ENCODE measurements around the gene ANKRD44. TPM values are rescaled to one million over a fixed set of nuclear protein-coding genes. Genes with fewer than 3 reads are reported as not detected.

ANKRD44 gene
- total RNA-seq, 1 experiment from 2014 or later: 2.4 TPM

GRCh38 chr2:197121255-197121654 lies 189.3 kb downstream of the ANKRD44 start:
- DNase-seq (no peak), ATAC-seq (no peak)
- Histone ChIP-seq H3K4me3 (ENCODE audit: low read length) (no peak overlapping the region), H3K27ac (ENCODE audit: low read length) (no peak overlapping the region), H3K36me3 (ENCODE audit: low read depth, low read length) (no peaks in the 10 kb centered on the region), H3K27me3 (ENCODE audit: low read length) (no peaks in the 10 kb centered on the region), H3K4me1 (ENCODE audit: insufficient read depth, low read length) (no peaks in the 10 kb centered on the region), H3K9me3 (ENCODE audit: low read length) (no peaks in the 10 kb centered on the region), H3K4me2 (ENCODE audit: low read length) (no peak overlapping the region), H4K20me1 (ENCODE audit: low read length) (no peaks in the 10 kb centered on the region), H2AFZ (ENCODE audit: low read length) (no peak overlapping the region), H3F3A (ENCODE audit: low read length, unreplicated experiment) (no peaks in the 10 kb centered on the region), H3K79me2 (ENCODE audit: low read length) (no peaks in the 10 kb centered on the region), H3K9me2 (replicated peaks; ENCODE audit: low read length) (no peaks in the 10 kb centered on the region), H3K9ac (ENCODE audit: low read length) (no peak overlapping the region)
- CTCF ChIA-PET: no interaction called here
- TF ChIP-seq EZH2 (IDR thresholded peaks at IDR 0.05; ENCODE audit: low read length, unreplicated experiment) (no peak), CTCF (conservative IDR thresholded peaks at IDR 0.05; ENCODE audit: low read depth, low read length) (no peak), EZH2phosphoT487 (IDR thresholded peaks at IDR 0.05; ENCODE audit: borderline replicate concordance, low read length) (no peak)
- POLR2A ChIA-PET (ENCODE audit: unreplicated experiment): no interaction called here
- intact Hi-C loops (cut with micrococcal nuclease): no loop called here
- no TSS peak for BruUV-seq (replicated peaks)

DNA sequence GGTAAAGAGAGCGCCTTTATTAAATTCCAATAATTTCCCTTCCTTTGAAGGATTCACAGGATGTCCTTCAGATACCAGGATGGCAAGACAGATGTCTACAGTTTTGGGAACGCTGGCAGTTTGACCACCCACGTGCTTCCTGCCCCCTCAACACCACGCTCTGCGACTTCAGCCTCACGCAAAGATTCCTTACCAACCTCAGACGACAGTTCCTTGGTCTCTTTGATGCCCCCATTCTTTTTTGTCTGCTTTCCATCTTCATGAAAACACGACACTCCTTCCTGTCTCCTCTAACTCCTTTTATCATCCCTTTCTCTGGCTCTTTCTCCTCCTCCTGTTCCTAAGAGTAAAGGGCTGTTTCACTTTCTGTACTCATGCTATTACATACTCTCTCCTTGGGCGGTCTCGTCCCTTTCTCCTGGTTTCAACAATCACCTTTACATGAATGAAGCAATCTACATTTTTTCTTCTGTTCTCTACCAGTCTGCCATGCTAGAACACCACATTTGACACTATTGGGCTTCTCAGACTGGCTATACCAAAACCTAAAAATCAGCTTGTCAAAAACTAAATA lies 194.2 kb downstream of the ANKRD44 start:
- Histone ChIP-seq H3K4me2 (ENCODE audit: low read length) (no peak overlapping the region), H3F3A (ENCODE audit: low read length, unreplicated experiment) (no peaks in the 10 kb centered on the region), H3K4me1 (ENCODE audit: insufficient read depth, low read length) (no peaks in the 10 kb centered on the region), H3K27me3 (ENCODE audit: low read length) (no peaks in the 10 kb centered on the region), H3K4me3 (ENCODE audit: low read length) (no peak overlapping the region), H3K36me3 (ENCODE audit: low read depth, low read length) (no peaks in the 10 kb centered on the region), H3K27ac (ENCODE audit: low read length) (no peak overlapping the region), H3K79me2 (ENCODE audit: low read length) (no peaks in the 10 kb centered on the region), H3K9ac (ENCODE audit: low read length) (no peak overlapping the region), H3K9me2 (replicated peaks; ENCODE audit: low read length) (no peaks in the 10 kb centered on the region), H4K20me1 (ENCODE audit: low read length) (no peaks in the 10 kb centered on the region), H3K9me3 (ENCODE audit: low read length) (no peaks in the 10 kb centered on the region), H2AFZ (ENCODE audit: low read length) (no peak overlapping the region)
- ATAC-seq (no peak), DNase-seq (no peak)
- TF ChIP-seq CTCF (conservative IDR thresholded peaks at IDR 0.05; ENCODE audit: low read depth, low read length): no peak
- TF ChIP-seq EZH2 (IDR thresholded peaks at IDR 0.05; ENCODE audit: low read length, unreplicated experiment): no peak
- no peak for TF ChIP-seq EZH2phosphoT487 (IDR thresholded peaks at IDR 0.05; ENCODE audit: borderline replicate concordance, low read length)
- intact Hi-C loops (cut with micrococcal nuclease): no loop called here
- CTCF ChIA-PET: no interaction called here
- BruUV-seq (replicated peaks): no TSS peak
- POLR2A ChIA-PET (ENCODE audit: unreplicated experiment): no interaction called here

- Histone ChIP-seq H3K27ac (ENCODE audit: low read length) (no peak overlapping the region), H3K27me3 (ENCODE audit: low read length) (no peaks in the 10 kb centered on the region), H3K4me2 (ENCODE audit: low read length) (no peak overlapping the region), H3K9me2 (replicated peaks; ENCODE audit: low read length) (no peaks in the 10 kb centered on the region), H3K36me3 (ENCODE audit: low read depth, low read length) (no peaks in the 10 kb centered on the region), H3K4me1 (ENCODE audit: insufficient read depth, low read length) (no peaks in the 10 kb centered on the region), H3F3A (ENCODE audit: low read length, unreplicated experiment) (no peaks in the 10 kb centered on the region), H2AFZ (ENCODE audit: low read length) (no peak overlapping the region), H3K9ac (ENCODE audit: low read length) (no peak overlapping the region), H3K79me2 (ENCODE audit: low read length) (no peaks in the 10 kb centered on the region), H4K20me1 (ENCODE audit: low read length) (no peaks in the 10 kb centered on the region), H3K9me3 (ENCODE audit: low read length) (no peaks in the 10 kb centered on the region), H3K4me3 (ENCODE audit: low read length) (no peak overlapping the region)
- no peak for ATAC-seq
- no peak for DNase-seq
- ChIA-PET POLR2A (ENCODE audit: unreplicated experiment) (interaction anchor here (0.6 kb wide), 1 partner anchor 29 kb away, joined by 3 read pairs; no protein-coding TSS in a partner anchor), CTCF (no interaction called here)
- BruUV-seq (replicated peaks): no TSS peak
- TF ChIP-seq EZH2phosphoT487 (IDR thresholded peaks at IDR 0.05; ENCODE audit: borderline replicate concordance, low read length): no peak
- no peak for TF ChIP-seq EZH2 (IDR thresholded peaks at IDR 0.05; ENCODE audit: low read length, unreplicated experiment)
- no peak for TF ChIP-seq CTCF (conservative IDR thresholded peaks at IDR 0.05; ENCODE audit: low read depth, low read length)
- intact Hi-C loops (cut with micrococcal nuclease): no loop called here
Measured at GRCh38 chr2:197115325-197115724, 195.3 kb downstream of the ANKRD44 start.

Measured in PC-3 (cell line).